ENCODE results near the gene ZBTB6. TPM values are rescaled to one million over a fixed set of nuclear protein-coding genes. Genes with fewer than 3 reads are reported as not detected.

Gene ZBTB6
- total RNA-seq, 5 donors from 2014 or later (not counting 1 experiment from before 2014, with no cell fraction given), result 3.5 to 14.8 (median 13.4) TPM

- Mint-ChIP-seq H3K4me3 (no peak overlapping the region), H3K9me3 (no peaks in the 10 kb centered on the region), H3K36me3 (peaks cover 36% of the 10 kb centered on the region), H3K4me1 (peaks cover 2 to 7% (median 2%) of the 10 kb centered on the region in 3 donors), H3K27ac (no peak overlapping the region), H3K27me3 (no peaks in the 10 kb centered on the region)
- Histone ChIP-seq H3K36me3 (ENCODE audit: control insufficient read depth in 2 of 2, extremely low read depth in 1 of 2, insufficient read depth in 1 of 2, low read length in 1 of 2) (peaks cover 3 to 29% of the 10 kb centered on the region in 2 donors), H3K4me3 (ENCODE audit: control insufficient read depth in 1 of 2, extremely low read depth in 1 of 2, low read length in 1 of 2) (no peak overlapping the region), H3K27ac (ENCODE audit: low read length) (no peak overlapping the region), H3K27me3 (replicated peaks in 1 of 2; ENCODE audit: control insufficient read depth in 2 of 2, extremely low read depth in 1 of 2, insufficient read depth in 2 of 2, low read length in 1 of 2) (no peaks in the 10 kb centered on the region), H3K9me3 (no peaks in the 10 kb centered on the region), H3K4me1 (ENCODE audit: control insufficient read depth in 1 of 2, extremely low read depth in 1 of 2, insufficient read depth in 2 of 2, low read length in 2 of 2) (no peaks in the 10 kb centered on the region)
- POLR2A ChIA-PET, result interaction anchor here in 1 of 2 donors (0.7 kb wide), 1 partner anchor 10 kb away, joined by 7 read pairs; no protein-coding TSS in a partner anchor
- CTCF ChIA-PET, result no interaction called here
- WGBS (ENCODE audit: insufficient coverage), result no CpG with 5 or more reads among the region's 5 CpGs
- ATAC-seq (replicated peaks in 1 of 4), result no peak
- DNase-seq, result no peak
These were observed 47.0 kb downstream of the ZBTB6 start for GRCh38 chr9:122866079-122866478.

GRCh38 chr9:122865300-122865699 is 47.8 kb downstream of the ZBTB6 start:
- peaks cover 29% of the 10 kb centered on the region for H3K36me3 Mint-ChIP-seq
- ChIA-PET POLR2A (interaction anchor here in 1 of 2 donors (0.6 kb wide), 1 partner anchor 24 kb away, joined by 3 read pairs; no protein-coding TSS in a partner anchor), CTCF (no interaction called here)
- Histone ChIP-seq H3K27me3 (replicated peaks in 1 of 2; ENCODE audit: control insufficient read depth in 2 of 2, extremely low read depth in 1 of 2, insufficient read depth in 2 of 2, low read length in 1 of 2) (no peaks in the 10 kb centered on the region), H3K4me3 (ENCODE audit: control insufficient read depth in 1 of 2, extremely low read depth in 1 of 2, low read length in 1 of 2) (no peak overlapping the region), H3K9me3 (no peaks in the 10 kb centered on the region), H3K4me1 (ENCODE audit: control insufficient read depth in 1 of 2, extremely low read depth in 1 of 2, insufficient read depth in 2 of 2, low read length in 2 of 2) (no peaks in the 10 kb centered on the region), H3K27ac (ENCODE audit: low read length) (no peak overlapping the region), H3K36me3 (ENCODE audit: control insufficient read depth in 2 of 2, extremely low read depth in 1 of 2, insufficient read depth in 1 of 2, low read length in 1 of 2) (peaks cover 7 to 30% of the 10 kb centered on the region in 2 donors)
- no peak for DNase-seq
- no peaks in the 10 kb centered on the region for H3K27me3 Mint-ChIP-seq
- H3K4me1 Mint-ChIP-seq, result peaks cover 2 to 7% (median 2%) of the 10 kb centered on the region in 3 donors
- peak overlapping the region in 1 of 2 donors; percentile 52 for H3K27ac Mint-ChIP-seq
- no peak for ATAC-seq (replicated peaks in 1 of 4)
- no peak overlapping the region for H3K4me3 Mint-ChIP-seq
- WGBS (ENCODE audit: insufficient coverage), result 100% methylated on average over 4 of the region's 7 CpGs
- no peaks in the 10 kb centered on the region for H3K9me3 Mint-ChIP-seq

DNA sequence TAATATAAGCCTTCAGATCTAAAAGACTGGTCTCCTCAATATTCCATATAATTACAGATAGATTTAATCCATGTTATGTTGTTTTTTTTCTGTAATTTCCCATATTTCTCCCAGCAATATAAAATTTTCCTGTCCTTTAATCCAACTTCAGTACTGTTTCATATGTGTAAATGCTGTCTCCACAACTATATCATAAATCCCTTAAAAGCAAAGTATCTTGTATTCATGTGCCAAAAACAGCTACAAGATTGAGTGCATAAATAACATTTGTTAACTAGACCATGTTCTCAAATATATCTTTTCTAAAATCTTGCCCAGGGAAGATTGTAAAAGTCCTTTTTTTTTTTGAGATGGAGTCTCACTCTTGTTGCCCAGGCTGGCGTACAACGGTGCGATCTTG is 49.7 kb downstream of the ZBTB6 start:
- peak overlapping the region; percentile 15 to 22 for H3K27ac Mint-ChIP-seq
- Histone ChIP-seq H3K4me3 (ENCODE audit: control insufficient read depth in 1 of 2, extremely low read depth in 1 of 2, low read length in 1 of 2) (no peak overlapping the region), H3K36me3 (ENCODE audit: control insufficient read depth in 2 of 2, extremely low read depth in 1 of 2, insufficient read depth in 1 of 2, low read length in 1 of 2) (peaks cover 15 to 38% of the 10 kb centered on the region in 2 donors), H3K27ac (ENCODE audit: low read length) (no peak overlapping the region), H3K9me3 (no peaks in the 10 kb centered on the region), H3K27me3 (replicated peaks in 1 of 2; ENCODE audit: control insufficient read depth in 2 of 2, extremely low read depth in 1 of 2, insufficient read depth in 2 of 2, low read length in 1 of 2) (no peaks in the 10 kb centered on the region), H3K4me1 (ENCODE audit: control insufficient read depth in 1 of 2, extremely low read depth in 1 of 2, insufficient read depth in 2 of 2, low read length in 2 of 2) (no peaks in the 10 kb centered on the region)
- ChIA-PET POLR2A (no interaction called here), CTCF (interaction anchor here in 1 of 2 donors (1.5 kb wide), 1 partner anchor 28 kb away, joined by 3 read pairs; no protein-coding TSS in a partner anchor)
- H3K4me1 Mint-ChIP-seq, result peaks cover 2 to 7% (median 4%) of the 10 kb centered on the region in 3 donors
- H3K27me3 Mint-ChIP-seq, result no peaks in the 10 kb centered on the region
- WGBS (ENCODE audit: insufficient coverage), result no CpG with 5 or more reads among the region's 3 CpGs
- peaks cover 37% of the 10 kb centered on the region for H3K36me3 Mint-ChIP-seq
- no peak for DNase-seq
- H3K9me3 Mint-ChIP-seq, result no peaks in the 10 kb centered on the region
- no peak for ATAC-seq (replicated peaks in 1 of 4)
- no peak overlapping the region for H3K4me3 Mint-ChIP-seq

DNA sequence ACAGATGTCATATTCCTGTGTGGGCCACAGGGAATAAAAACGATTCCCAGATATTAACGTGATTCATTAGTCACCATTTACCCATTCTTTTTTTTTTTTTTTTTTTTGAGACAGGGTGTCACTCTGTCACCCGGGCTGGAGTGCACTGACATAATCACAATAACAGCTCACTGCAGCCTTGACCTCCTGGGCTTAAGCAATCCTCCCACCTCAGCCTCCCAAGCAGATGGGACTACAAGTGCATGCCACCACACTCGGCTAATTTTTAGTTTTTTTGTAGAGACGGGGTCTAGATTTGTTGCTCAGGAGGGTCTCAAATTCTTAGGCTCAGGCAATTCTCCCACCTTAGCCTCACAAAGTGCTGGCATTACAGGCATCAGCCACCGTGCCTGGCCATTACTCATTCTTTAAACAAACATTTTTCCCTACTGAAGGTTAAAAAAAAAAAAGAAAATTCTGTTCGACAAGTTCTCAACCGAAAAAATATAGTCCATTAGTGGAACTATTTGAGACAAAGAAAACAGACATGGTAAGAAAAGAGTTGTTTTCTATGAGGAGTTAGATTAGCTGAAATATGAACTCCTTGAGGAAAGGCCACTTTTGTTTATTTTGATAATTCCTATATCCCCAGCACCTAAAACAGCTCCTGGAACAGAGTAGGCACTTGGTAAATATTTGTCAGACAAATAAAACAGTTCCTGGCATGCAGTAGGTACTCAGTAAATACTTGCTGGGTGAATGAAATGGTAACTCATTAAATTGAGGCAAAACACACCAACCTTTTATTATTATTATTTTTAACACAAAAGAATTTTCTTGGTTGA is 52.6 kb downstream of the ZBTB6 start:
- Mint-ChIP-seq H3K36me3 (peaks cover 47% of the 10 kb centered on the region), H3K9me3 (no peaks in the 10 kb centered on the region), H3K4me1 (peaks cover 2 to 7% (median 4%) of the 10 kb centered on the region in 3 donors), H3K27me3 (no peaks in the 10 kb centered on the region), H3K27ac (no peak overlapping the region), H3K4me3 (no peak overlapping the region)
- ATAC-seq (replicated peaks in 1 of 4), result no peak
- no peaks in the 10 kb centered on the region for H3K4me1 ChIP-seq (ENCODE audit: control insufficient read depth in 1 of 2, extremely low read depth in 1 of 2, insufficient read depth in 2 of 2, low read length in 2 of 2)
- ChIA-PET POLR2A (interaction anchor here in 1 of 2 donors (0.5 to 0.6 kb wide), 2 partner anchors 64 to 71 kb away, joined by 3 to 7 read pairs; no protein-coding TSS in a partner anchor), CTCF (interaction anchor here in 1 of 2 donors (0.6 kb wide), 1 partner anchor 32 kb away, joined by 3 read pairs; no protein-coding TSS in a partner anchor)
- DNase-seq, result no peak
- H3K27ac ChIP-seq (ENCODE audit: low read length), result no peak overlapping the region
- H3K27me3 ChIP-seq (replicated peaks in 1 of 2; ENCODE audit: control insufficient read depth in 2 of 2, extremely low read depth in 1 of 2, insufficient read depth in 2 of 2, low read length in 1 of 2), result no peaks in the 10 kb centered on the region
- 100% methylated on average over 2 of the region's 8 CpGs for WGBS (ENCODE audit: insufficient coverage)
- no peaks in the 10 kb centered on the region for H3K9me3 ChIP-seq
- H3K4me3 ChIP-seq (ENCODE audit: control insufficient read depth in 1 of 2, extremely low read depth in 1 of 2, low read length in 1 of 2), result no peak overlapping the region
- H3K36me3 ChIP-seq (ENCODE audit: control insufficient read depth in 2 of 2, extremely low read depth in 1 of 2, insufficient read depth in 1 of 2, low read length in 1 of 2), result peaks cover 20 to 59% of the 10 kb centered on the region in 2 donors

Other genes starting within 250 kb of the ZBTB6 start
- not detected for gene OR1L3, start 238.2 kb downstream of the ZBTB6 start, total RNA-seq
- gene OR1L4, start 189.3 kb downstream of the ZBTB6 start, total RNA-seq, result not detected
- gene OR1L6, start 171.0 kb downstream of the ZBTB6 start, total RNA-seq, result not detected
- not detected for gene OR5C1, start 124.4 kb downstream of the ZBTB6 start, total RNA-seq
- not detected for gene OR1K1, start 113.2 kb downstream of the ZBTB6 start, total RNA-seq
- 10 to 100 TPM; 13.3 to 16.7 (median 14.3) TPM for gene PDCL, start 84.7 kb downstream of the ZBTB6 start, total RNA-seq
- 10 to 100 TPM; 45.3 to 76.0 (median 59.8) TPM for gene RC3H2, start 8.0 kb downstream of the ZBTB6 start, total RNA-seq
- gene ZBTB26, start 18.2 kb upstream of the ZBTB6 start, total RNA-seq, result 1 to 10 TPM; 5.4 to 7.3 (median 6.0) TPM
- 10 to 100 TPM; 35.7 to 42.0 (median 37.7) TPM for gene RABGAP1, start 27.7 kb upstream of the ZBTB6 start, total RNA-seq
- 1 to 10 TPM in 3 of 5 donors, under 1 TPM in 2; 0.23 to 2.4 (median 1.0) TPM for gene GPR21, start 120.3 kb upstream of the ZBTB6 start, total RNA-seq